SK-N-MC (cell line): Measurements from ENCODE around the gene DNAAF1.
"Not testable (repeated sequence)": the region's sequence is repeated elsewhere in the genome, so short reads cannot be mapped to it uniquely, and the experiment has no call there.

Source experiments
- DNase-seq: peaks from one replicate; pipeline ENCODE4 v3.0.0-alpha.2; 2011; ENCODE audit warnings: low read depth, low spot score
- H3K27ac ChIP-seq: fragments of 200-600 bp; sonication (generic); 2 replicates; pipeline ENCODE4 v1.5.1; 2016; ENCODE audit warnings: mixed run types
- H3K36me3 ChIP-seq: fragments of 200-600 bp; sonication (generic); 2 replicates; pipeline ENCODE4 v1.6.1; 2017; ENCODE audit warnings: antibody characterized with exemption, low read length, mixed read lengths; ENCODE audit not compliant: insufficient read depth
- H3K4me3 ChIP-seq: fragments of 200-600 bp; sonication (generic); 2 replicates; pipeline ENCODE4 v1.5.1; 2016
- H3K9ac ChIP-seq: fragments of 200-600 bp; sonication (generic); 2 replicates; pipeline ENCODE4 v1.8.0; 2017; ENCODE audit warnings: mixed run types, mixed read lengths; ENCODE audit not compliant: insufficient read length
- H3K9me3 ChIP-seq: fragments of 200-600 bp; sonication (generic); 2 replicates; pipeline ENCODE4 v1.6.1; 2017; ENCODE audit warnings: low read depth, mild to moderate bottlenecking, antibody characterized with exemption, low read length, moderate library complexity, mixed read lengths
- EZH2 ChIP-seq: fragments of 200-600 bp; sonication (generic); IDR thresholded peaks from one replicate; pipeline ENCODE4 v1.6.1; 2017; ENCODE audit warnings: antibody characterized with exemption
- FOXP2 ChIP-seq: optimal IDR thresholded peaks from 2 replicates; pipeline ENCODE3; 2011; ENCODE audit warnings: mild to moderate bottlenecking, moderate library complexity; ENCODE audit not compliant: insufficient read depth; ENCODE audit errors: extremely low read length, control extremely low read depth
- POLR2AphosphoS5 ChIP-seq: IDR thresholded peaks from 2 replicates; pipeline ENCODE4 v1.6.1; 2012; ENCODE audit warnings: mild to moderate bottlenecking, low read depth, low read length, borderline replicate concordance

The DNAAF1 gene

GRCh38 chr16:84107921-84108320 lies 37.2 kb upstream of the DNAAF1 start:
- Histone ChIP-seq H3K27ac (no peak overlapping the region), H3K9me3 (no peaks in the 10 kb centered on the region), H3K4me3 (no peak overlapping the region), H3K36me3 (no peaks in the 10 kb centered on the region), H3K9ac (no peak overlapping the region)
- TF ChIP-seq FOXP2 (no peak), POLR2AphosphoS5 (no peak), EZH2 (no peak)
- no peak for DNase-seq

DNA sequence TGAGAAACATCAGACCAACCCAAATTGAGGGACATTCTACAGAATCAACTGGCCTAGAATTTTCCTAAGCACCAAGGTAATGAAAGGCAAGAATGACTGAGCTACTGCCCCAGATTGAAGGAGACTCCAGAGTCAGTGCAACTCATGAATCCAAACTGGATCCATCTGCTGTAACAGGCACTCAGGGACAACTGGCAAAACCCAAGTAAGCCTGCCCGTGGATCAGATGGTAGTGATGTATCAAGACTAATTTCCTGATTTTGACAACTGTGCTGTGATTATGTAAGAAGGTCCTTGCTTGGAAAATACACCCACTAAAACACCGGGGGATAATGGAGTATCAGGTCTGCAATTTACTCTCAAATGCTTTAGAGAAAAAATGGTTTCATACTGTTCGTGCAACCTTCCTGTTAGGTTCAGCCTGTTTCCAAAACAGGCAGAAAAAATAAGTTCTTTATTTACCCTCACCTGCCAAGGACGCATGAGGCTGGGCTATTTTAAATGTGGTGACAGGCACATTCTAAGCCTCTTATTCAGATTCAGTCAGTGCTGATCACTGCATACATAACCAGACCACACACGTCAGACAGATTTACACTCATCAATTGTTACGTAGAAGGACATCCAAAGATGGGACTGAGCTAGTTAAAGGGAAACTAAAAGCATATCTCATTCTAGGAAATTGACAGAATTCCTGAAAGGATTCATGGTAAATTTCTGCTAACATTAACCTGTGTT lies 35.3 kb upstream of the DNAAF1 start:
- no peaks in the 10 kb centered on the region for H3K36me3 ChIP-seq
- no peaks in the 10 kb centered on the region for H3K9me3 ChIP-seq
- TF ChIP-seq POLR2AphosphoS5 (no peak), FOXP2 (no peak), EZH2 (no peak)
- no peak for DNase-seq
- H3K4me3 ChIP-seq: no peak overlapping the region
- no peak overlapping the region for H3K9ac ChIP-seq
- H3K27ac ChIP-seq: no peak overlapping the region

- Histone ChIP-seq H3K27ac (no peak overlapping the region), H3K9me3 (no peaks in the 10 kb centered on the region), H3K4me3 (no peak overlapping the region), H3K36me3 (no peaks in the 10 kb centered on the region), H3K9ac (no peak overlapping the region)
- no peak for DNase-seq
- no peak for TF ChIP-seq EZH2
Measured at GRCh38 chr16:84110527-84110926, 34.6 kb upstream of the DNAAF1 start.

GRCh38 chr16:84111525-84111924 lies 33.6 kb upstream of the DNAAF1 start:
- TF ChIP-seq EZH2: no peak
- no peak for TF ChIP-seq FOXP2
- no peak for TF ChIP-seq POLR2AphosphoS5
- Histone ChIP-seq H3K4me3 (no peak overlapping the region), H3K9ac (no peak overlapping the region), H3K36me3 (no peaks in the 10 kb centered on the region), H3K27ac (no peak overlapping the region), H3K9me3 (no peaks in the 10 kb centered on the region)
- no peak for DNase-seq

DNA sequence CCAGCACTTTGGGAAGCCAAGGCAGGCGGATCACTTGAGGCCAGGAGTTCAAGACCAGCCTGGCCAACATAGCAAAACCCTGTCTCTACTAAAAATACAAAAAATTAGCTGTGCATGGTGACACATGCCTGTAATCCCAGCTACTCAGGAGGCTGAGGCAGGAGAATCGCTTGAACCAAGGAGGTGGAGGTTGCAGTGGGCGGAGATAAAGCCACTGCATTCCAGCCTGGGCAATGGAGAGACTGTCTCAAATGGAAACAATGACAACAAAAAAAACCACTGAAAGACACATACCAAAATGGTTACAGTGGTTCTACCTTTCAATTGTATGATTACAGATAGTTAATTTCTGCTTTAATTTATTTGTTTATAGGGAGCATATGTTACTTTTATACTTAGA lies 33.2 kb upstream of the DNAAF1 start:
- H3K27ac ChIP-seq: not testable (repeated sequence)

GRCh38 chr16:84115919-84116719 lies 29.0 kb upstream of the DNAAF1 start:
- Histone ChIP-seq H3K36me3 (no peaks in the 10 kb centered on the region), H3K9ac (peak overlapping the region; percentile 93)
- DNase-seq: no peak

More for the DNA sequence above, 33.2 kb upstream of the DNAAF1 start:
- H3K36me3 ChIP-seq, H3K4me3 ChIP-seq, H3K9ac ChIP-seq, DNase-seq, H3K9me3 ChIP-seq: not testable (repeated sequence)

DNA sequence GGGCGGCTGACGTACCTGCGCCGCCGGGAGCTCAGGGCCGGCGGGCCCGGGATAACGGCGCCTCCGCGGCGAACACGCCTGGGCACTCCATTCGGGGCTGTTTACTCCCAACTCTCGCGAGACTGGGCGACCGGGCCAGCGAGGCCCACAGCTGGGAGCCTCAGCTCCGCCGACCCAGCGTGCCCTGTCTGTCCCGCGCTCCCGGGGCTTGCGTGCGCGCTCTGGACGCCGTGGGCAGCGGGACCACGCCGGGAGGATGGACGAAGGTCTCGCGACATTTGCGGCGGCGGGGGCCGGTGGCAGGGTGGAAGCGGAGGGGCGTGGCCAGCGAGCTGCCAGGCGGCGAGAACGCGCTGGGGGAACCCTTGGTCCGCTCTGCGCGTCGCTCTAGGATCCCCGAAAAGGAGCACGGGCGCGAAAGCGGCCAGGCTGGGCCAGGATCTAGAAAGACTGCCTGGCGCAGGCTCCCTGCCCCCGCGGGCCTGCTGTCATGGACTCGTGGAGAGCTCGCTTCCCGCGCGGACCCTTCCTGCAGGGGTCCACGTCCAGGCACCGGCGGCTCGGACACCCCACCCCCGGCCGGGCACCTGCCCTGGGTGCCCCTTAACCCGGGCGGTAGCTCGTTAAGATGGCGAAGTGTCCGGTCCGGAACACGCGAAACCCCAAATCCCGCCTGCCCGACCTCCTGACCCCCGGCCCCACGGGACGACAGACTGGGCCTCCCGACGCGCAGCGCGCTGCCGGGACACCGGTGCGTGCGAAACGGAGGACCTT lies 28.2 kb upstream of the DNAAF1 start, which contains the start of gene MBTPS1:
TSS of gene MBTPS1 (minus strand) at position 223 of the 774 bp plus-strand sequence. CDS start 15,159 bp downstream, outside the sequence.
- Histone ChIP-seq H3K4me3 (peak within 1 kb of the TSS; percentile 86), H3K36me3 (no peaks in the 10 kb centered on the region), H3K9me3 (no peaks in the 10 kb centered on the region), H3K27ac (peak within 1 kb of the TSS; percentile 13; the same call in 1 of the 2 replicates), H3K9ac (peak within 1 kb of the TSS; percentile 93)
- DNase-seq: no peak
- TF ChIP-seq EZH2 (no peak), FOXP2 (peak; percentile 39)

More at GRCh38 chr16:84115919-84116719, 29.0 kb upstream of the DNAAF1 start:
- Histone ChIP-seq H3K4me3 (peak overlapping the region; percentile 86), H3K27ac (peak overlapping the region; percentile 13; the same call in 1 of the 2 replicates), H3K9me3 (no peaks in the 10 kb centered on the region)
- TF ChIP-seq POLR2AphosphoS5 (no peak), FOXP2 (no peak), EZH2 (no peak)

- Histone ChIP-seq H3K27ac (no peak overlapping the region), H3K4me3 (peak overlapping the region; percentile 86), H3K9ac (peak overlapping the region; percentile 93), H3K36me3 (no peaks in the 10 kb centered on the region), H3K9me3 (no peaks in the 10 kb centered on the region)
- TF ChIP-seq FOXP2: no peak
- no peak for TF ChIP-seq POLR2AphosphoS5
- TF ChIP-seq EZH2: no peak
- DNase-seq: no peak
Measured at GRCh38 chr16:84117494-84117843, 27.6 kb upstream of the DNAAF1 start.

DNA sequence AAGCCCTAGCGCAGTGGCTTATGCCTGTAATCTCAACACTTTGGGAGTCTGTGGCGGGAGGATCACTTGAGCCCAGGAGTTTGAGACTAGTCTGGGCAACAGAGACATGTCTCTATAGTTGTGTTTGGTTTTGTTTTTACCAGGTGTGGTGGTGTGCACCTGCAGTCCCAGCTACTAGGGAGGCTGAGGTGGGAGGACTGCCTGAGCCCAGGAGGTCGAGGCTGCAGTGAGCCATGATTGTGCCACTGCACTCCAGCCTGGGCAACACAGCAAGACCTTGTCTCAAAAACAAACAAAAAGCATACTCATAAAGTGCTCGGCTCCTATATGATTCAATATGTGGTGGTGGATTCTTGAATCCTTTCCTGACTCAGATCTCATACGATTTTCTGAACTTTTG lies 26.8 kb upstream of the DNAAF1 start:
- DNase-seq, H3K9me3 ChIP-seq, H3K9ac ChIP-seq, H3K4me3 ChIP-seq, H3K27ac ChIP-seq, H3K36me3 ChIP-seq: not testable (repeated sequence)
